ENCODE results near the gene TAF1C.
"Not testable (repeated sequence)": the region's sequence is repeated elsewhere in the genome, so short reads cannot be mapped to it uniquely, and the experiment has no call there.

Gene TAF1C

GRCh38 chr16:84207251-84207650, 20.4 kb upstream of the TAF1C start:
- no peak for DNase-seq

DNA sequence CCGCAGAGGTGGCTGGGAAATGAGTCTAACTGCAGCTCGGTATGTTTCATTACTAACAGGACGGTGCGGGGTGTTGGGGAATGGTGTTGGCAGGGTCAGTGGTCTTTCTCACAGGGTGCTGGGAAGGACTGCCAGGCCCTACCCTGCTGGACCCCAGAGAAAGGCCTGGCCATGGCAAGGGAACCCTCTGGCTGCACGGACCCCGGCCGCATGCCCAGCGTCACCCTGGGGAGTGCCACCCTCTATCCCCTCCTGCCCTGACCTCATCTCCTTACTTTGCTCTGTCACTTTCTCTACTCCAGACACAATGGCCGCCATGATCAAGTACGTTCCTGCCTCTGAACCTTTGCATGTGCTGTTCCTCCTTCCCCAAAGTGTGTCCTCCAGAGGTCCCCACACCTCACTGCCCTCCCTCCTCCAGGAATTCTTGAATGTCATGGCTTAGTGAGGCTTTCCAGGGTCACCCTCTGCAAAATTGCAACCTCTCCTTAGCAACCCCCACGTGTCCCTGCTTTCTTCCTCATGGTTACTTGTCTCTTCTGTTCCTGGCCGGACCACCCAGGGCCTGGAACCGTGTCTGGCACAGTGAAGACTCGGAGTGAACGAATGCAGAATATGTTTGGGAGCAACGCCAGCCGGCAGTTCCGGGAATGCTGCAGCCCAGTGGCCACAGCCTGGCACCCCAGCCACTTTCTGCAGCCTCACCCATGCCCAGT, 19.3 kb upstream of the TAF1C start:
- DNase-seq, result no peak

GRCh38 chr16:84205123-84205522, 18.3 kb upstream of the TAF1C start:
- DNase-seq, result not testable (repeated sequence)

DNA sequence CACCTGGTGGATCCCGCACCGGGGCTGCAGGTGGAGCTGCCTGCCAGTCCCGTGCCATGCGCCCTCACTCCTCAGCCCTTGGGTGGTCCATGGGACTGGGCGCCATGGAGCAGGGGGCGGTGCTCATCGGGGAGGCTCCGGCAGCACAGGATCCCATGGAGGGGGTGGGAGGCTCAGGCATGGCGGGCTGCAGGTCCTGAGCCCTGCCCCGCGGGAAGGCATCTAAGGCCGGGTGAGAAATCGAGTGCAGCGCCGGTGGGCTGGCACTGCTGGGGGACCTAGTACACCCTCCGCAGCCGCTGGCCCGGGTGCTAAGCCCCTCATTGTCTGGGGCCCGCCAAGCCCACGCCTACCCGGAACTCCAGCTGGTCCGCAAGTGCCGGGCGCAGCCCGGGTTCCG, 17.7 kb upstream of the TAF1C start:
- DNase-seq, result not testable (repeated sequence)

GRCh38 chr16:84199861-84200260, 13.0 kb upstream of the TAF1C start:
- no peak for DNase-seq

DNA sequence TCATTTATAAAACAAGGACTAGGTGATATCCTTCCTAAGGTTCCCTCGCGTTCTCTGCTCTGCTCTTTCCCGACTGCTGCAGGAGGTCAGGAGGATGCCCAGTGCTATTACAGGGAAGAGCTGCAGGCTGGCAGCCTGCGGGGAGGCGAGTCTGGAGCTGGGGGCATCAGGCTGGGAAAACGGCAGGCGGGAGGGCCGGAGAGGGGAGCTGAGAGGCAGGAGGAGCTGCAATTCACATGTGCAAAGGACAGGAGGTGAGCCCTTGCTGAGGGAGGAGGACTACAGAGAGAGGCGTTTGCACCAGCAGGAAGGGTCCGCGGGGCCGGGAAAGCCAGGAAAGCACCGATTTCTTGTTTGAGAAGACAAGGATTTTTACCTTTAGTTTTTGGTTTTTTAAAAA, 12.2 kb upstream of the TAF1C start:
- no peak for DNase-seq

GRCh38 chr16:84198401-84198800, 11.5 kb upstream of the TAF1C start:
- DNase-seq, result no peak

- DNase-seq, result no peak
Observed at GRCh38 chr16:84197466-84198128, 10.7 kb upstream of the TAF1C start.

GRCh38 chr16:84196727-84197394, 10.0 kb upstream of the TAF1C start:
- no peak for DNase-seq

- DNase-seq, result no peak
Observed at GRCh38 chr16:84196101-84196500, 9.2 kb upstream of the TAF1C start.

DNA sequence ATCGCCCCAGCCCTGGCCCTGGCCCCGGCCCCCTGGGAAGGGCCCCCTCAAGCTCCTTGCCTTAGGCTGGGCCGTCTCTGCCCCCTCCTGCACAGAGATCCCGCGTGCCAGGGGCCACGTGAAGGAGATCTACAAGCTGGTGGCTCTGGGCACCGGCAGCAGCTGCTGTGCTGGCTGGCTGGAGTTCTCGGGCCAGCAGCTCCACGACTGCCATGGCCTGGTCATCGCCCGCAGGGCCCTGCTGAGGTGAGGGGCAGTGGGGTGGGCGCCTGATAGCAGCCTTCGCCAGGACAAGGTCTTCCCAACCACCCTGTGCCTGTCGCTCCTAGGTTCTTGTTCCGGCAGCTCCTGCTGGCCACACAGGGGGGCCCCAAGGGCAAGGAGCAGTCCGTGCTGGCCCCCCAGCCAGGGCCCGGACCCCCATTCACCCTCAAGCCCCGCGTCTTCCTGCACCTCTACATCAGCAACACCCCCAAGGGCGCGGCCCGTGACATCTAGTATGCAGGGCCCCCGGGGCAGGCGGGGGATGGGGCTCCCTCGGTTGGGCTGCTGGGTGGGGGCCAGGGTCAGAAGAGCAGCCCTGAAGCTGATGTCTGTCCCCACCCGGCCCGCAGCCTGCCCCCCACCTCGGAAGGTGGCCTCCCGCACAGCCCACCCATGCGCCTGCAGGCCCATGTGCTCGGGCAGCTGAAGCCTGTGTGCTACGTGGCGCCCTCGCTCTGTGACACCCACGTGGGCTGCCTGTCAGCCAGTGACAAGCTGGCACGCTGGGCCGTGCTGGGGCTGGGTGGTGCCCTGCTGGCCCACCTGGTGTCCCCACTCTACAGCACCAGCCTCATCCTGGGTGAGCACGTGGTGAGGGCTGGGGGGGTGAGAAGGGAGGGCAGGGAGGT, 8.6 kb upstream of the TAF1C start:
- DNase-seq, result no peak

- DNase-seq, result no peak
Observed at GRCh38 chr16:84194470-84195200, 7.8 kb upstream of the TAF1C start.

DNA sequence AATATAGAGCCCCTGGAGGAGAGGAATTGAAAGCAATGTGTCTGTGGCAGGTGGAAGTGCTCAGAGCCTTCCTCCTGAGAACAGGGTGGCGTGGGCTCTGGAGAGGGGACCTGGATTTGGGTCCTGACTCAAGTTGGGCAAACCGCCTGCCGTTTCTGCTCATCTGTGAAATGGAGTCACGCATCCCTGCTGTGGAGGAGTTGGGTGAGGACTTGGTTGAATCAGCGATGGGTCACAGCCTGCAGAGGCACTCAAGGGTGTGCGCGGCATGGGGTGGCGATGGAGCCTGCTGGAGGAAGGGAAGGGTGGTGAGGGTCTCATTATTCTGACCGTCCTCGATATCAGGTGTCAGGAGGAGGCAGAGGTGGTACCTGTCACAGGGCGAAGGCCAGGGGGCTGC, 7.2 kb upstream of the TAF1C start:
- no peak for DNase-seq

DNA sequence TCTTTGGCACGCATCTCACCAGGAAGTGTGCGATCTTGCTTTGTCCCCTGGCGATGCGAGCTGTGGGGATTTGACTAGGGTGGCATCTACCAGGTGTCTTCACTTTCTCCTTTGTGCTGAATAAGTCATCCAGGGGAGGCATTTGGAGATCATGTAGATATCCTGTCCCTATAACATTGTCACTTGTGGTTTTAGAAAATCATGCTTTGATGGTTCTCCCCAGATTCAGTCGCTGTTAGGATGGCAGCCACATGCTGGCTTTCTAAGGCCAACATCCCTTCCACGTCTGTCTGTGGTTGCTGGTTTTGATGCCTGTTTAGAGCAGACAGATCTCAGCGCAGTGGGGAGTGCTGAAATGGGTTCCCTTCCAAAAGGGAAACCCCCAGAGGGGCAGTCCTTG, 6.6 kb upstream of the TAF1C start:
- DNase-seq, result no peak

DNA sequence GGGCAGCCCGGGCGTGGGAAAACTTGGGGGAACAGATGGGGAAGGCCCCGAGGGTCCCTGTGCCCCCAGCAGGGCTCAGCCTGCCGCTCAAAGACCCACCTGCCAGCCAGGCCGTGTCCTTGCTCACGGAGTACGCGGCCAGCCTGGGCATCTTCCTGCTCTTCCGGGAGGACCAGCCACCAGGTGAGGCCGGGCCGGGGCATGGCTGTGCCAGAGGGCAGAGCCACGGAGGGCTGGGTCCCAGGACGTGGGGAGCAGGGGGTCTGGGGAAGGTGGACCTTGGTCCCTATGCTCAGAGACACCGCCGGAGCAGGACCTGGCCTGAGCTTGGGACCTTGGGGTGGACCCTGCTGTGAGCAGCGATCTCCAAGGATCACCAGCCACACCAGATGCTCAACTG, 4.6 kb upstream of the TAF1C start:
- no peak for DNase-seq

DNA sequence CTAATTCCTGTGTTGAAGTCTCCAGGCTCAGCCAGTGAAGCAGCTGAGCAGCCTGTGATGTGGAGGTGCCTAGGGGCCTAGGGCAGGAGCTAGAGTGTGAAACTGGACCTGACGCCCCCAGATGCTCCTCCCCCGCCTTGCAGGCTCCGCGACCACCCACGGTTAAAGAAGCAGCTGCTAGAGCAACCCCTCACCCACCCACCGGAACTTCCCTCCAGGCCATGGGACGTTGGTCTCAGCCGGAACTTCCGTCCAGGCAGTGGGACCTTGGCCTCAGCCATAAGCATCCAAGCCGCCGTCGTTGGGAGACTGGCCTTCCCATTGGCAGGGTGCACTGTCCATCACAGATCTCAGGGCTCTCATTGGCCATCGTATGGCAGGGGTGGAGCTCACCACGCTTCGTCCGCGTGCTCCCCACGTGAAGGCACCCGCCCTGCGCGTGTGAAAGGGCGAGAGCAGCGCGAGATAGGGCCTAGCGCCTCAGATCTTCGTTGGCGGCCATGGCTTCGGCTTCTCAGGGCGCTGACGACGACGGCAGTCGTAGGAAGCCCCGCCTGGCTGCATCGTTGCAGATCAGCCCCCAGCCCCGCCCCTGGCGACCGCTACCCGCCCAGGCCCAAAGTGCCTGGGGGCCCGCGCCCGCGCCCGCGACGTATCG, 4.0 kb upstream of the TAF1C start, which contains the start of gene ADAD2:
ADAD2 (plus strand) TSS at position 427 of the 658 bp plus-strand sequence; CDS start at position 501, 74 bp downstream.
- DNase-seq, result no peak

GRCh38 chr16:84184775-84185174, 2.1 kb downstream of the TAF1C start:
- no peak for DNase-seq

- no peak for DNase-seq
Observed at GRCh38 chr16:84183911-84184591, 2.8 kb downstream of the TAF1C start.

- DNase-seq, result no peak
Observed at GRCh38 chr16:84183572-84183875, 3.3 kb downstream of the TAF1C start.

- no peak for DNase-seq
Observed at GRCh38 chr16:84182680-84183571, 3.9 kb downstream of the TAF1C start.
